ENCODE results near the gene DDX3X.
"Not testable (repeated sequence)": the region's sequence is repeated elsewhere in the genome, so short reads cannot be mapped to it uniquely, and the experiment has no call there.

Gene DDX3X

DNA sequence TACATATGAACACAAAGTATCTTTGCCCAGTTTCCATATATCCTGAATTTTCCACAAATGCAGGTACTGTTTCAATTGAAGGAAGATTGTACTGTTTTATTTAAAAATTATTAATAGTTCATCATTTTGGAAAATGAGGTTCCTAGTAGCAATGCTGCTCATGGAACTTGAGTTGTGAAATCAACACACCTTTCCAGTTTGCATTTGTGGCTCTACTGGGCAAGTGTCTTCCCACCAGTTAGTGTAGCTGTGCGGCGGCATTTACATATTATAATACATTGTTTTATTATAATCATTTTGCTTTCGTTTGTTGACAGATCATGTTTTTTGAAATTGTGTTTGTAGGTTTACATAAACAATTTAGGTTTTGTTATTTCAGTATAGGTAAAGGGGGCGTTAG is 2.0 kb upstream of the DDX3X start:
- no peak for DNase-seq

DNA sequence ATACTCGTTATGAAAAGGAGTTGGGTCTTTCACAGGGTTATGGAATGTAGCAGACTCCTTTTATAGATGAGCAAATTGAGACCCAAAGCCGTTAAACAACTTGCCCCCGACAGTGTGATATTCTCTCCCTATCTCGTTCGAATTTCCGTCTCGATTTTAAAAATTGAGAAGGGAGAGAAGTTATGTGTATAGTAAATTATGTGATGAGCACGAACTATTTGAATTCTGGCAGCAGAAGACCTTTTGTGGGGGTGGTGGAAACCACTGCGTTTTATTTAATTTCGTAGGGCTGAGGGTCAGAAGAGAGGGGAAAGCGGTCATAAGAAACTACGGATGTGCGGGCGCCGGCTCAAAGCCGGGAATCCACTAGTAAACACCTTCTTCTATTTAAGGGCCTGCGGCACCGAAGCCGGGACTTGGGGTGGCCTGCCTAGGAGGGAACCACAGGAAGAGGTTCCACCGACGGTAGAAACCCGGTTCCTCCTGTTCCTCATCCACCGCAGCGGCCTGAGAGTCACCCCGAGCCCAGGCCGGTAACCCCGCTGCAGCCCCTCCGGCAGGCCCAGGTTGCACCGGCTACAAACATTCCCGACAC is 1.5 kb upstream of the DDX3X start:
- no peak for DNase-seq

DNA sequence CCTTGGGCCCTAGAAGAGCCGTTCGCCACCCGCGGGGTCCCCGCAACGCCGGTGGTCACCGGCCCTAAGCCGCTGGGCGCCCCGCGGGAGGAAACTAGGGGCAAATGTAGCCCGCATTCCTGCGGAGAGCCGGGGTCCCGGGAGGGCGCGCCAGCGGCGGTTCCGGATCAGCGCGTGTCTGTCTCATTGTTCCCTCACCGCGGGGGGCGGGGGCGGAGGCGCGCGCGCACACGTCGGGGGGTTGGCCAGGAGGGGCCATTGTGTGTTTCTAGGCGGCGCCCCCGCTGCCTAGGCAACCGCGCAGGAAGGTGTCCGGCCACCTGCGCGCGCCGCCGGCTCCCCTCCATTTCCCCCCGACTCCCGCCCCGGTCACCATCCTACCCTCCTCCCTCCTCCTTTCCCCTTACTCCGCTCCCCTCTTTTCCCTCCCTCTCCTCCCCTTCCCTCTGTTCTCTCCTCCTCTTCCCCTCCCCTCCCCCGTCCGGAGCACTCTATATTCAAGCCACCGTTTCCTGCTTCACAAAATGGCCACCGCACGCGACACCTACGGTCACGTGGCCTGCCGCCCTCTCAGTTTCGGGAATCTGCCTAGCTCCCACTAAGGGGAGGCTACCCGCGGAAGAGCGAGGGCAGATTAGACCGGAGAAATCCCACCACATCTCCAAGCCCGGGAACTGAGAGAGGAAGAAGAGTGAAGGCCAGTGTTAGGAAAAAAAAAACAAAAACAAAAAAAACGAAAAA is 789 bp upstream of the DDX3X start:
- DNase-seq: no peak

DNA sequence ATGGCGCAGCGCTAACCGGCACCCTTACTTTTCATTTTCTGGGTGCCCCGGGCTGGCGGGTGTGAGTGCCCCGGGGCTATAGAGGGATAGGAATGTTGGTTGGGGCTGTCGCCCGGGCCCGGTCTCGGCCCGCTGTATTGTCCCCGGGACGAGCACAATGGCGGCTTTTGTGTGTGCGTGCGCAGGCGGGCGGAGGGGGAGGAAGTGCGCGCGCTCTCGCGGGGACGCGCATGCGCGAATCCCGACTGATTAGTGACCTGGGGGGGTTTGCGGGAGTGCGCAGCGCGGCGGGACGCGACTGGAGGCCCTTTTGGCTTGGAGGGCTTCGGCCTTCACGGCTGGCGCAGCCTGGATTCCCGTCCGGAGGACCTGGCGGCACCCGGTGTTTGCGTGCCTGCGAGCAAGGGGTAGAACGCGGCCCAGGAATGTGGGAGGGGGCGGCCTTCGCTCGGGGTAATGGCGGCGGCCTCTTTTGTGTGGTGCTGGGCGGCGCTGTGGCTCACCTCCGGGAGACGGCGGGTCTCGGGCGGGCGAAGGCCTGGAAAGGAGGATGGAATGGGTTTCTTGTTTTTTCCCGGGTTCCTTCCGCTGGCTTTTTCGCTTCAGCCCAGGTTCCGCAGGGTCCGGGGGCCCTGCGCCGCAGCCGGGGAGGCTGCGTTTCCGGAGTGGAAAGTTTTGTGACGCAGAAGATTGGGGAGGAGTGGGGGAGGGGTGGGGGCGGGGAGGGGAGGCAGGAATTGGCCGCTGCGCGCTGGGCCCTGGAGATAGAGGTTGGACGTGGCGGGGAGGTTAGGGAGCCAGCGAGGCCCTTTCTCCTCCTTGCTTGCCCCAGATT is 618 bp downstream of the DDX3X start:
- no peak for DNase-seq

DNA sequence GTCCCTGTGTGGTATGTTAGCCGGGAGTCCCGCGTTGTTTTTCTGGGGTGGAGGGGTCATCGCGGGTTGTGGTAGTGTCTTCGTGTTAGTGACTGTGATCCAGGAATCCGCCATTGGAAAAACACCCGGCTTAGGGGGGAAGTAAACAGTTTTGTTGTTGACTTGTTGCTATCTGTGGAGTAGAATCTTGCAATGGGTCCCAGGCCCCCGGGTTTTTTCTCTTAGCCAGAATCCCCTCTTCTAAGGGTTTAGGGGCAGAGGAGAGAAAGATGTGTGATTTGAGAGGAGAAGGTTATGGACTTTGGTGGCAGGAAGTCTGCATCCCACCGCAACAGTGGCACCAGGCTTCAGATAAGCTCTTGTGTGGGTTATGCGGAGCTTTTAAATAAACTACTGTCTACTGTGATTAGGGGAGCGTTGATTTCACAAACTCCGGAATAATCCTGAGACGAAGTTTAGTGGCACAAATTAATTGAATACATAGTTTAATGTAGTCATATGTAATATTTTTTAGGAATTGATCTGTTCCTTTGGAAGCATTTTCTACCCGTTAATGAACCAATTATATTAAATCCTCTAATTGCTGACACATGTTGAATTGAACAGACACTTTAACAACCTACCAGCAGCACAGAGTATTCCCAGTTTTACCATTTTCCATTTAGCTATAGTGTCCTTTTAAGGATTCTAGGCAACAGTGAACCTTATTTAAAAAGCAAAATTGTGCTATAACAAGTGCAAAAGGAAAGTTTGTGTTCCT is 1.4 kb downstream of the DDX3X start:
- no peak for DNase-seq

DNA sequence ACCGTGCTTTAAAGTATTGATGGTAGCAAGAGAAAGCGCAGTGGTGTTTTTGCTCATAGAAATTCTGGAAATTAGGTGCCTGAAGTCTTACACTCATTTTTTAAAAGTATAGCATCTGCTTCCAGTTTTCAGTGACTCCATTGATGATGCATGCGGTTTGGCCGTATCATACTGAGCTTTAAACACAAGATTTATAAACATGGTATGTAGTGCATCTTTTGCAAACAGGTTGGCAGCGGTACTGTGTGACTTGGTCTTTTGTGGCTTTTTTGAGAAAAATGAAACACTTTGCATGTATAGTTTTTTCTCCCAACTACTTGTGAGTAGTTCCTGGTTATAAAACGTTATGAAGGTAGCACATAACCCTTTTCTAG is 2.0 kb downstream of the DDX3X start:
- no peak for DNase-seq

DNA sequence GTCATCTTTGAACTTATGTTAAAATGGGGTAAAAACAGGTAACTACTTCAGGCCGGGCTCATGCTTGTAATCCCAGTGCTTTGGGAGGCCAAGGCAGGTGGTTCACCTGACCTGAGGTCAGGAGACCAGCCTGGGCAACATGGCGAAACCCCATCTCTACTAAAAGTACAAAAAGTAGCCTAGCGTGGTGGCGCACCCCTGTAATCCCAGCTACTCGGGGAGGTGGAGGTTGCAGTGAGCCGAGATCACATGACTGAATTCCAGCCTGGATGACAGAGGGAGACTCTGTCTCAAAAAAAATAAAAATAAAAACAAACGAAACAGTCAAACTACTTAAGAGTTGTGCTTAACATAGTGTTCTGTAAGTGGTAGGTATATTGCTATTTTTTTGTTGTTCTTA is 2.5 kb downstream of the DDX3X start:
- DNase-seq: no peak

DNA sequence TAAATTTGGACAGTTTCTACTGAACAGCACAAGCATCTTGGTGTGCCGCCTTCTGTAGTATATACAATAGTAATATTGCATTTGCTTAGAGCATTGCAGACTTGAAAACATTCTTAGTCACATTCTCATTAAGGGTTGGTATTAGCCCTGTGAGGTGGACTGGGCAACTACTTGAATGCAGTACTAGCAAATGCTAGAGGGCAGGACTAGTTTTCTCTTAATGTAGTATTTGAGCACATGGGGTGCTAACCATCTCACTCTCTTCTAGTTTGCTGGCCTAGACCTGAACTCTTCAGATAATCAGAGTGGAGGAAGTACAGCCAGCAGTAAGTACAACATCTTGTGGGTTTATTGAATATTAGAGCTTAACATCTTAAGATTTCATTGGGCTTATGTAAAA is 3.2 kb downstream of the DDX3X start:
- no peak for DNase-seq

DNA sequence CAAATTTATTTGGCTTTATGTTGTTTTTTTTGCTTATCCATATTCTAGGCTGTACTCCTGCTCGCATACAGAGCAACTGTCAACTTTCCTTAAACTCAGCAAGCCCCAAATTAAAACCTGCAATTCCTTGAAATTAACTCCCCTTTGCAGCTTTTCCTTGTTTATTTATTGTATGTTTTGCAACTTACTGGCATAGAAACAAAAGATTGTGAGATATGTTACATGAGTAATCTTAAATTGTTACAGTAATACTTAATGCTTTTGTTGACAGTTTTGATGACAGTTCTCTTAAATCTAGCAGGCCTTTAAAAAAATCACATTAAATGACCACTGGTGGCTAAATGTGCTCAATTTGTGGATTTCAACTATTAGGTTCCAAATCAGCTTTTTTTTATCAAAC is 4.5 kb downstream of the DDX3X start:
- no peak for DNase-seq

DNA sequence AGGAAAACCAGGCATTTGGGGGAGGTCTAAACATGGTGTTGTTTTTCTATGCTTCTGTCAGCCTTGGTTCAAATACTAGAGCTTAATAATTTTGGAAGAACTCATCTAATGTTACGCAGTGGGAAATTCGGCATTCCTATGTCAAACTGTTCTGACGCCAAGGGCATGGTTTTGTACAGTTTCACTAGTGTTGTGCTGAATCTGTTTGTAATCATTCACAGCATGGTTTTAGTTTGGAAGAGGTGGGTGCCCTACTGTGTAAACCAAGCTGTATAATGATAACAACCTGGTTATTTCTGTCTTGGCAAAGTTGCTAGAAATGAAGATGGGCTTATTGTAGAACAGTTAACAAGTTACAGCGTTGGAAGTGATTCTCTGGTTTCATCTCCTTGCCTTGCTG is 5.2 kb downstream of the DDX3X start:
- no peak for DNase-seq

DNA sequence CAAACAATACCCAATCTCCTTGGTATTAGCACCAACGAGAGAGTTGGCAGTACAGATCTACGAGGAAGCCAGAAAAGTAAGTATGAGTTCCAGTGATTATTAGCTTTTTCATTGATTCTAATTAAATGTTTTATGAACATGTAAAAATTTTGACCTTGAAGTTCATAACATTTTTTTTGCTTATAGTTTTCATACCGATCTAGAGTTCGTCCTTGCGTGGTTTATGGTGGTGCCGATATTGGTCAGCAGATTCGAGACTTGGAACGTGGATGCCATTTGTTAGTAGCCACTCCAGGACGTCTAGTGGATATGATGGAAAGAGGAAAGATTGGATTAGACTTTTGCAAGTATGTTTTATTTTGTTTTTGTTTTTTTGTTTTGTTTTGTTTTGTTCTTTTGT is 10.1 kb downstream of the DDX3X start:
- DNase-seq: no peak

DNA sequence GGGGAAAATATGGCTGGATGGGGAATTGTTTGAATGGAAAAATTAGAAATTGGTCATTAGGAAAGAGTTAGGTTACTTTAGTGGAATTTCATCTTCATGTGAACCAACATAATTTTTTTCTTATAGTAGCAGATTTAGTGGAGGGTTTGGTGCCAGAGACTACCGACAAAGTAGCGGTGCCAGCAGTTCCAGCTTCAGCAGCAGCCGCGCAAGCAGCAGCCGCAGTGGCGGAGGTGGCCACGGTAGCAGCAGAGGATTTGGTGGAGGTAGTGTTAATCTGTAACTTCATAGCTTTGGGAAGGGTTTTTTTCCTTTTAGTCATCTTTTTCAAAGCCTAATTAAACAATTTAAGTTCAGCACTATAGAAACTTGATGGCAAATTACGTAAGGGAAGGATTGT is 13.2 kb downstream of the DDX3X start:
- no peak for DNase-seq

DNA sequence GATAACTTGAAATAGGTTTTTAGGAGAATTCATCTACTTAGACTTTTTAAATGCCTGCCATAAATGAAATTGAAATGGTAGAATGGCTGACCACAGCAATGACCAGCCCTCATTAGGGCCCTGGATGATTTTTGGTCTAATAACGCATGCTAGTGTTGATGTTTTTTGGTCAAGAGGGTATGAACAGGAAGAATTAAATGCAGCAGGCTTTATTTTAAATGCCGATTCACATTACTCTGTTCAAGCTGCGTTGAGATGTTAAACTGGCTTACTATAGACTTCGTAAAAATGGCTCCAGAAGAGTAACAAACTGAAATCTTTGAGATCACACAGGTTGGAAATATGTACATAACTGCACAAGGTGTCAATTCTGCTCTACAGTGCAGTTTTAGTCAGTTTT is 14.6 kb downstream of the DDX3X start:
- DNase-seq: no peak

DNA sequence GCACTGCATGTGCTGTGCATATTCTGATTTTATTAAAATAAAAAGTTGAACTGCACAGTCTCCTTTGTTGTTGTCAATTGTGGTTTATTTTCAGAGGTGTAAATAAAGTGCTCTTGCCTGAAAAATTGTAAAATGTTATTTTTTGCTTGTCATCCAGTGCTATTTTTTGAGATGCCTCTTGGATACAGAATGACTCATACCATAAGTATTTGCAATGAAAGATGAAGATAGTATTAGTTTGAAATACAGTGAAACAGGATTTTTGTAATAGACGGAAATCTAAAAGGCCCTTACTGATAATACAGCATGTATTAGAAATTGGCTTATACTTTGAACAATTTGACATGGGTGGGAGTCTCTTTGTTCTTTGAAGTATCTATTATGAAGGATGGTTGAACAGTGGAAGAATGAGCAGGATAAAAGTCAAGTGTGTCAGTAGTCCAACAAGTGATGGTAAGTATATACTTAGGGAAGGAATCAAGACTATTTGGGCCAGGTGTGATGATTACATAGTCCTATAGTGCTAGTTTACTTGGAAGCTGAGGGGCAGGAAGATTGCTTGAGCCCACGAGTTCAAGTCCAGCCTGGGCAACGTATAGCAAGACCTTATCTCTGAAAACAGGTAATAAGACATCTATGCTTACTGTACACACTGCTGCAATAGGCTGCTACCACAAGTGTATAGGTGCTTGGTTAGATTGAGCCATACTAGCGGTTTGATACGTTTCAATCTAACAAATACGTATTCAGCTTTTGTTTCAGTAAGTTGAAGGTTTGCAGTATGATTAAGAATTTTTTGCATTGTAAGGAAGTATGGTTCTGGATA is 16.4 kb downstream of the DDX3X start:
- no peak for DNase-seq

DNA sequence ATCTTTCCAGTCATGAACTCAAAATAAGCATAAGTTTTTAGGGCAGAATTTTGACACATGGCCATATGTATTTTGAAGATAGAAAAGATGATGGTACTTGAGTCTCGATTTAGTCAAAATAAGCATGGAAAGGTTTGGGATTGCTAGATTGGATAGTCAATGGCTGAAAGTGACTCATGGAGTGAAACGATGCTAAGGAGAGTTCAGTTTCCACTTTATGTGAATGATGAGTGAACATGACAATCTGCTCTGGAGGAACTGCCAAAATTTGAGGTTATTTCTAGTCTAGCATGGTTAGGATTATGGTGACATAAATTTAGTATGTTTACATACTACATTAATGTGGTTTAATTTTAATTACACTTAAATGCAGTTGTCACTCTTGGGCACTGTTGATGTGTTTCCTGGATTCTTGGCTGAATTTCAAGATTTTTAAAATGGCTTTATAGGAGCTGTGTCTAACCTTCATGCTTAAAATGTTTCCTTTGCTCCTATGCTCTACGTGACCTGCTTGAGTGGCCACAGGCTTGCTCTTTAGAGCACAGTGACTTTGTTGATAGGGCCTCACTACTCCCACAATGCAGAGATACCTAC is 17.1 kb downstream of the DDX3X start:
- no peak for DNase-seq

DNA sequence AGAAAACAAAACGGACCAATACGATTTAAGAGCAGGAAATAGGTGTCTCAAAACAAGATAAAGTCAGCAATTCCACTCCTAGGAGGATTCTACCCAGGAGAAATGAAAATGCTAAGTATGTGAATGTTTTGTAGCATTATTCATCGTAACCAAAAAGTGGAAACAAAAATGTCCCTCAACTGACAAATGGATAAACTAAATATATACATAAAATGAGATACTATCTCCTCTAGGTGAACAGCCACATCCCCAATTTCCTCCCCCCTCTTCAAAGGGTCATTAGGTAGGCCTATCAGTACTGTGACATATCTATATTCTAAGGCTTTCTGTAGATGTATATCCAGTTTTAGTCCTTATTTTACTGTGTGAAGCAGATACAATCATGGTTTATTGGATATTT is 18.0 kb downstream of the DDX3X start:
- DNase-seq: no peak

DNA sequence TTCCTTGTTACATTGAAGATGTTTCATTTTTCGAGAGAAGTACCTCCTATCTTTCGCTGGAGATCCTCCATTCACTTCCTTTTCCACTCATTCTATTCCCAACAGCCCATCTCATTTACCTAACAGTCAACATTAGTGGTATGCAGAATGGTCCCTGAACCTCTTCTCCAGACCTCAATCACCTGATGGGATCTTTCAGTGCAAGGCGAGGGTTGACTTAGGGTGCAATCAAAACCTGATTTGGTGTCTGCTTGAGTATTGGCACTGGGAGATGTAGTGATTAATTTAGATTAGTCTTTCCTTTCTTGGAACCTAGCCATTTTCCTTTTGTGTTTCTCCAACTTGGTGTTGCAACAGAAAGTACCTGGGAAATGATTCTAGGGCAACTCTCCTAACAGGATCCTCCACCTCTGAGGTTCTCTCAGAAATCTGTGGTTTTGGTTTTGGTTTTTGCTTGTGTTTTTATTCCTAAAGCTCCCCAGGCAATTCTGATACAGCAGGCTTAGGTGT is 18.4 kb downstream of the DDX3X start:
- DNase-seq: no peak

DNA sequence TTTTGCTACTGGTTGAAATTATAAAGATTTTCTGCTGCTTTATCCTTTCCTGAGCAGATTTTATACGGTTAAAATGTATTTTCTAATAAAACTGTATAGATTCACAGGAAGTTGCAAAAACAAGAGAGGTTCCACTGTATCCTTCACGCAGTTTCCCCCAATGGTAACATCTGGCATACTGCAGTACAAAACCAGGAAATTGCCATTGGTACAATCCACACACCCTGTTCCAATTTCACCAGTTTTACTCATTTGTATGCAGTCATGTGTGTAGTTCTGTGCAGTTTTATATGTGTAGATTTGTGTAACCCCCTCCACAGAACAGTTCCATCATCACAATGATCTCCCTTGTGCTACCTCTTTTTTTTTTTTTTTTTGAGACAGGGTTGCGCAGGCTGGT is 20.0 kb downstream of the DDX3X start:
- DNase-seq: no peak

DNA sequence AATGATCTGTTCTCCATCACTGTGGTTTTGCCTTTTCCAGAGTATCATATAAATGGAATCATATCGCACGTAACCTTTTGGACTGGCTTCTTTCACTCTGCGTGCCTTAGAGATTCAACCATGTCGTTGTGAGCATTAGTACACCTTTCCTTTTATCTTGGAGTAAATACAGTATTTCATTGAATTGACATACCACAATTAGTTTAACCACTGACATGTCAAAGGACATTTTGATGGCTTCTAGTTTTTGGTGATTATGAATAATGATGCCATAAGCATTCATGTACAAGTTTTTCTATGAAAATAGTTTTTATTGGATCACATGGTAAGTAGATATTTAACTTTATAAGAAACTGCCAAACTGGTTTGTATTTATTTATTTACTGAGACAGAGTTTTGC is 35.2 kb downstream of the DDX3X start:
- no peak for DNase-seq

DNA sequence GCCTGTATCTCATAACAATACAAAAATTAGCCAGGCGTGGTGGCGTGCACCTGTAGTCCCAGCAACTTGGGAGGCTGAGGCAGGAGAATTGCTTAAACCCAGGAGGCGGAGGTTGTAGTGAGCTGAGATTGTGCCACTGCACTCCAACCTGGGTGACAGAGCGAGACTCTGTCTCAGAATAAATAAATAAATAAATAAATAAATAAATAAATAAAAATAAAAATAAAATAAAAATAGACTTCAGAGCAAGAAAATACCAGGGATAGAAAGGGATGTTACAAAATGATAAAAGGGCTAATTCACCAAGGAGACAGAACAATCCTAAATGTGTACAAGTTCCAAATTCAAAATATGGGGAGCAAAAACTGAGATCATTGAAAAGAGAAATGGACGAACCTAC is 37.6 kb downstream of the DDX3X start:
- DNase-seq: not testable (repeated sequence)

DNA sequence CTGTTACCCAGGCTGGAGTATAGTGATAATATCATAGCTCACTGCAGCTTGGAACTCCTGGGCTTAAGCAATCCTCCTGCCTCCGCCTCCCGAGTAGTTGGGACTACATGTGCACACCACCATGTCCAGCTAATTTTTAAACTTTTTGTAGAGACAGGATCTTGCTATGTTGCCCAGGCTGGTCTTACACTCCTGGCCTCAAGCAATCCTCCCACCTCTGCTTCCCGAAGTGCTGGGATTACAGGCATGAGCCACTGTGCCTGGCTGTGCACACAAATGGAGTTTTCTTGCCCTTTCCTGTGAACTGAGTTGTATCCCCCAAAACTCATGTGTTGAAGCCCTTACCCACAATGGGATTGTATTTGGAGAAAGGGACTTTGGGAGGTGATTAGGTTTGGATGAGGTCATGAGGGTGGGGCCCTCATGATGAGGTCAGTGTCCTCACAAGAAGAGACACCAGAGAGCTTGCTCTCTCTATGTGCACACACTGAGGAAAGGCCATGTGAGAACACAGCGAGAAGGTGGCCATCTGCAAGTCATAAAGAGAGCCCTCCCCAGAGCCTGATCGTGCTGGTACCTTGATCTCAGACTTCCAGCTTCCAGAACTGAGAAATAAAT is 40.1 kb downstream of the DDX3X start:
- no peak for DNase-seq

DNA sequence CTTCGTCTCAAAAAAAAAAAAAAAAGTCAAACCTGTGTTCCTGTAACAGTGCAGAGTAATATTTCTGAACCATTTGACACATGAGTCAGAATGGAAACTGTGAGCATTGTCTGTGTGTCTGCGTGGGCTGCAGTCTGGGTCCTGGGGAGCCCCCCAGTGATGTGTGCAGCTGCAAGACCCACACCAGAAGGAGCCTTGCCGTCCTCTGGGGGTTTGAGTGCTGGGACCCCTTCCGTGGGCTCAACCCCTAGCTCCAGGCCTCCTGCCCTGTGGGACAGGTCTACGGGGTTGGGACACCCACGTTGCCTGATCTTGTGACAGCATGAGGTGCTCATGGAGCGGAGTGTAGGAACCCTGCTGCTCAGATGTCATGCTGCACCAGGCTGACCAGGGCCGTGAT is 43.7 kb downstream of the DDX3X start:
- no peak for DNase-seq
